SIG-M5 treated with dmso at 0.1 percent for 504 hours (cell line): ENCODE results near the gene PPT1.

Source experiments
- DNase-seq: peaks from one replicate; lab custom pipeline; 2025; ENCODE audit not compliant: unreplicated experiment; lab: John Stamatoyannopoulos, UW

The PPT1 gene

GRCh38 chr1:40096977-40097782 is at the start of gene PPT1:
TSS of gene PPT1 (minus strand) at chr1:40097252. CDS start at chr1:40097238, 14 bp downstream.
- DNase-seq, result peak; percentile 49

DNA sequence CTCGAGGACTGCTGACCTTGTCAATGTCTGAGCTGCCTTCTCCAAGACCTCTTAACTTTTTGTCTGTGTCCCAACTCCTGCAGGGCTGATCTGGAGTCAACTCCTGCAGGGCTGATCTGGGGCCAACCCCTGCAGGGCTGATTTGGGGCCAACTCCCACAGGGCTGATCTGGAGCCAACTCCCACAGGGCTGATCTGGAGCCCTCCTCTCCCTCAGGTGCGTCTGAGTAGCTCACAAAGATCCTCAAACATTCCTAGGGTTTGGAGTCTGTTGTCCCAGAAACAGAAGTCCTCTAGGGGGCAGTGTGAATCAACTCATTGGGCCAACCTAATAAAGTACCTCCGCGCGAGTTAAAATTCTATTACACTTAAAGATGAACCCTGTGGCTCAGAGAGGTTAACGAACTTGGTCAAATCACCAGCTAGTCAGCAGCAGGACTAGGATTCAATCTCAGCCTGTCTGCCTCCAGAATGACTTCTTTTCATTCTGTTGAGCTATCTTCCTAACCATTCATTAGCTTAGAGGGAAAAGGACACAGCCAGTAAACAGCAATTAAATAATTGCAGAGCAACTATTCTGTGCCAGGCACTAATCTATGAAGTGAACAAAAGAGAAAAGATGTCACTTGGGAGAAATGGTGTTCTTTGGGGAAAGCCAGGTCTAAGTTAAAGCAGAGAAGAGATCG is 47.0 kb upstream of the PPT1 start:
- peak; percentile 62 for DNase-seq

DNA sequence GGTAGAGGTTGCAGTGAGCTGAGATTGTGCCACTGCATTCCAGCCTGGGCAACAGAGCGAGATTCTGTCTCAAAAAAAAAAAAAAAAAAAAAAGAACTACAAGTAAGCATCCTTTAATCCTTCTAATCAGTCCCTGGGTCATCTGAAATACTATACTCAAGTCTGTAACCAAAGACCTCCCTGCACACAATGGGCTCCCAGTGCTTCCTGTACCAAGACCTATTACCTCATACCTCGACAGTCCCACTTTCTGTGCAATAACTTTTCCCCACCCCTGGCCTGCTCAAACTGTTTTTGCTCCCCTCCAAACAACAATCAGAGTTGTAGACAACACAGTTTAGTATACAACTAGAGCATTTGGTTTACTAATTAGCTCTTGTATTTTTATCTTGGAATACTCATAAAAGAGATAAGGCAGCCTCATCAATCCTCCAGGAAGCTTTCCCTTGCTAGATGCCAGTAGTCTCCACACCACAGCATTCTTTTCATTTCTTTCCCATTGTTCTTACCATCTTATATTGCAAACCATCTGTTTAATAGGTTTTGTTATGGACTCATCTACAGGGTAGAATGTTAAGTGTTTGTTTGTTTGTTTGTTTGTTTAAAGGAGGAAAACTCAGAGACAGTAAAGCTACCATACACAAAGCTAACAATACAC is 45.0 kb upstream of the PPT1 start:
- no peak for DNase-seq

- peak; percentile 25 for DNase-seq
Measured at GRCh38 chr1:40140211-40140973, 43.3 kb upstream of the PPT1 start.

- no peak for DNase-seq
Measured at GRCh38 chr1:40133839-40134238, 36.8 kb upstream of the PPT1 start.

GRCh38 chr1:40133312-40133665 is 36.2 kb upstream of the PPT1 start:
- DNase-seq, result no peak

GRCh38 chr1:40132383-40133311 is 35.6 kb upstream of the PPT1 start:
- DNase-seq, result no peak

DNA sequence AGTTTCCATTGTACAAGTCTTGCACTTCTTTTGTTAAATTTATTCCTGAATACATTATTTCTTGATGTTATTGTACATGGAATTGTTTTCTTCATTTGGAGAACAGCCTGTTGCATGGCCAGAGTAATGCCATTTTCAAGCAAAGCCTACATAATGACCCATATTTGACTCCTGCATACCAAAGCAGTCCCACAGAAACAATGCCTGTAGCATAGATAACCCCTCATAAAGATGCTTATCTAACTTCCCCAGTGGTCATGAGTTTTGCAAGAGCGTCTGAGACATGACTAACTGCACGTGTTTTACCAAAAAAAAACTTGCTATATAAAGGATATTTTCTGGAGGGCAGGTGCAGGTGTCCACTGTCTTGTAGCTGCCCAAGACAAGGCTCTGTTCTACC is 33.8 kb upstream of the PPT1 start:
- DNase-seq, result peak; percentile 69

- DNase-seq, result no peak
Measured at GRCh38 chr1:40122855-40123254, 25.8 kb upstream of the PPT1 start.

- DNase-seq, result no peak
Measured at GRCh38 chr1:40120128-40120527, 23.1 kb upstream of the PPT1 start.

GRCh38 chr1:40114400-40114799 is 17.3 kb upstream of the PPT1 start:
- DNase-seq, result no peak

- no peak for DNase-seq
Measured at GRCh38 chr1:40110389-40110788, 13.3 kb upstream of the PPT1 start.

DNA sequence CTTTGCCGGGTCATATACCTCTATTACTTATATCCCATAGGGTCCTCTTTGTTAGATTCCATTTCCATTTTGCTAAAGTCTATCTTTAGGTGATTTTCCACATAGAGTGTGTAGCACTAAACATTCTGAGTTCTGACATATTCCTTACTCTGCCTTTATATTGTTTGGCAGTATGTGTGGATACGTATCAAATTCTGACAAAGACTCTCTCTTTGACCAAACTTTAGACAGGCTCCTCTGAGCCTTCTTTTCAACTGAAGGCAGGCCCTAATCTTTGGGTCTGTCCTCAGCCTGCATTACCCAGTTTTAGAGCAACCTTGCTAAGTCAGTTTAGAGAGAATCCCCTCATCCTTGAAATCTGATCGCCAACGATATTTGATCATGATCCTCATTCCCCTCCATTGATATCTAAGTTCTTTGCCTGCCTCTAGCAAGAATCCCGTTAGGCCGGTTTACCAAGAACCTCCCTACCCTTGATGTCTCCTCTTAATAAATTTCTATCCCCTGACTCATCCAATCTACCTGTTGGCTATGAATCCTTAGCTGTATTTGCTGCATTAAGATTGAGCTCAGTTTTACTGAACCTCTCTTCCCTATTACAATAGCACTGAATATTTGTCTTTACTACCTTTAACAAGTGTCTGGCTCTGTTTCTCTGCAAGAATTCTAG is 10.4 kb upstream of the PPT1 start:
- DNase-seq, result peak; percentile 48

GRCh38 chr1:40105028-40105427 is 8.0 kb upstream of the PPT1 start:
- DNase-seq, result no peak

GRCh38 chr1:40102896-40103295 is 5.8 kb upstream of the PPT1 start:
- DNase-seq, result no peak

- no peak for DNase-seq
Measured at GRCh38 chr1:40102038-40102437, 5.0 kb upstream of the PPT1 start.

- DNase-seq, result no peak
Measured at GRCh38 chr1:40096646-40096976, 441 bp downstream of the PPT1 start.

DNA sequence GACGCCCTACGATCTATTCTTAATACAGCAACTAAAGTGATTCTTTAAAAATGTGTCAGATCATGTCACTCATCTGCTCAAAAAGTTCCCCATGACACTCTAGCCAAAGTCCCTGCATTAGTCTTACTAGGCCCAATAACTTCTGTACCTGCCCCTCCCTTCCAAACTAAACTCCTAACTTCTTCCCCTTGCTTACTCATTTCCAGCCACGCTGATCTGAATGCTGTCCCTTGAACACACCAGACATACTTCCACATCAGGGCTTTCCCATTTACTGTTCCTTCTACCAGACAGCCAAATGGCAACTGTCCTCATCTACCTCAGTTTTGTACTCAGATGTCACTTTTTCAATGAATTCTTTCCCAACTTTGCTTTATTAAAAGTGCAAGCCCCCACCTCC is 1.2 kb downstream of the PPT1 start:
- DNase-seq, result no peak

DNA sequence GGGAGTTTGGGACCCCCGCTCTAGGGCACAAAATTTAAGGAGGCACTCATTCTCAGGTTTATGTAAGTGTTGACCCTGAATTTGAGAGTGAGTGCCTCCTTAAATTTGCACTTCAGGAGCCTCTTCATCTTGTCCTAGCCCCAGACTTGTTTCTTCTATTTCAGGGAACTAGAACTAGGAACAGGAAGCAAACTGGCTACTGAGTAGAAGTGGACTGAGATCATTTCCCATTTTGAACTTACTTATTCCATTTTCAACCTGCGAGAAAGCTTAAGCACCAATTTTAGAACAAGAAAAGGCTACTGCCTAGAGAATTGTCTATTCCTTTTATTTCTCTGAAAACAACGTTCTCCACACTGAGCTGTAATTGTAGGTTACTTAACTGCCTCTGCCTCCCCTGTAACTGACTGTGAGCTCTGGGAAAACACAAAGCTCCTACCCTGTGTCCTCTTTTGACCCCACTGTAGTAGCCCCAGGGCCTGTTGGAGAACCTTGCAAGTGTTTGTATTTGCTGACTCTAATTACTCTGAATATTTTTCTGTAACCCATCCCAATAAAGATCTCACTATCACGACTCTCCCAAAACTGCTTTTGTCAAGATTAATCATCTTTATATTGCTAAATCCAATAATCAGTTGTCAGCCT is 2.5 kb downstream of the PPT1 start:
- peak; percentile 74 for DNase-seq
